B cell (primary cell): ENCODE data around the gene B4GALT5. TPM values are rescaled to one million over a fixed set of nuclear protein-coding genes. Genes with fewer than 3 reads are reported as not detected.

Source experiments
- ATAC-seq: fragments of 200-7000 bp; cut with Tn5 transposase; one replicate; pipeline ENCODE4 v1.10.0; 2021; ENCODE audit warnings: low read depth, mild to moderate bottlenecking, moderate number of reproducible peaks, moderate library complexity
- CTCF ChIA-PET: fragments of 350-600 bp; sonication (Branson Sonifier 250); formaldehyde crosslinking; loops from one replicate; lab custom pipeline; 2021; ENCODE audit warnings: antibody characterized with exemption, inconsistent platforms; lab: Charles Lee
- POLR2A ChIA-PET: fragments of 350-600 bp; sonication (Branson Sonifier 250); formaldehyde crosslinking; loops from one replicate; lab custom pipeline; 2021; ENCODE audit warnings: antibody characterized with exemption; lab: Charles Lee
- DNase-seq: peaks from one replicate; pipeline ENCODE4 v3.0.0; 2013
- H2AFZ ChIP-seq: 2 replicates; pipeline ENCODE4 v1.6.1; 2012; ENCODE audit warnings: mild to moderate bottlenecking, low read depth, low read length; ENCODE audit not compliant: insufficient read depth, poor library complexity, severe bottlenecking
- H3K27ac ChIP-seq, 2 donors: 1 replicate in 1 of 2; 2 replicates in 1 of 2; pipeline ENCODE4 v1.5.1; 2012 to 2013; ENCODE audit warnings: low read length in 2 of 2, mild to moderate bottlenecking in 2 of 2, moderate library complexity in 1 of 2
- H3K27me3 ChIP-seq, 4 experiments: fragments of 200-600 bp in 1 of 4; sonication (generic) in 1 of 4; replicated peaks in 1 of 4; 1 replicate in 2 of 4; 2 replicates in 2 of 4; pipeline versions ENCODE4 v1.6.1 to v1.7.0; 2013 to 2016; ENCODE audit warnings: low read length in 3 of 4, mild to moderate bottlenecking in 2 of 4, mixed read lengths in 1 of 4, moderate library complexity in 1 of 4; ENCODE audit not compliant: insufficient read depth in 4 of 4, control insufficient read depth in 3 of 4; ENCODE audit errors: control extremely low read depth in 1 of 4
- H3K36me3 ChIP-seq, 2 experiments: replicated peaks in 1 of 2; 1 replicate in 1 of 2; 2 replicates in 1 of 2; pipeline versions ENCODE4 v1.6.1 to v1.7.1; 2013; ENCODE audit warnings: low read length in 1 of 2; ENCODE audit not compliant: insufficient read depth in 2 of 2, control insufficient read depth in 1 of 2; ENCODE audit errors: control extremely low read depth in 1 of 2, extremely low read depth in 1 of 2
- H3K4me1 ChIP-seq, 2 donors: fragments of 200-600 bp in 1 of 2; sonication (generic) in 1 of 2; 1 replicate in 1 of 2; 2 replicates in 1 of 2; pipeline versions ENCODE4 v1.5.1 to v1.6.1; 2013 to 2017; ENCODE audit warnings: low read length in 2 of 2; ENCODE audit not compliant: control insufficient read depth in 2 of 2, insufficient read depth in 2 of 2
- H3K4me2 ChIP-seq: replicated peaks from 2 replicates; pipeline ENCODE3; 2012; ENCODE audit warnings: mild to moderate bottlenecking, low read depth, low read length; ENCODE audit not compliant: poor library complexity, severe bottlenecking
- H3K4me3 ChIP-seq, 5 experiments: fragments of 200-600 bp in 1 of 5; sonication (generic) in 1 of 5; 1 replicate in 3 of 5; 2 replicates in 2 of 5; pipeline versions ENCODE4 v1.5.1 to v1.7.0; 2011 to 2016; ENCODE audit warnings: low read length in 4 of 5, mild to moderate bottlenecking in 4 of 5, low read depth in 2 of 5, control low read depth in 1 of 5, moderate library complexity in 1 of 5; ENCODE audit not compliant: insufficient read depth in 1 of 5; ENCODE audit errors: control extremely low read depth in 1 of 5, extremely low read depth in 1 of 5
- H3K79me2 ChIP-seq: fragments of 200-600 bp; sonication (generic); one replicate; pipeline ENCODE4 v1.6.0; 2016; ENCODE audit warnings: low read length; ENCODE audit not compliant: control insufficient read depth, insufficient read depth
- H3K9ac ChIP-seq: fragments of 200-600 bp; sonication (generic); 2 replicates; pipeline ENCODE4 v1.6.1; 2017; ENCODE audit warnings: mild to moderate bottlenecking, low read length, moderate library complexity
- H3K9me3 ChIP-seq, 3 donors: one replicate each; pipeline versions ENCODE4 v1.6.1 to v1.7.1; 2013; ENCODE audit warnings: low read length in 2 of 3; ENCODE audit not compliant: control insufficient read depth in 2 of 3, insufficient read depth in 1 of 3; ENCODE audit errors: control extremely low read depth in 1 of 3
- H4K20me1 ChIP-seq: 2 replicates; pipeline ENCODE4 v1.6.0; 2012; ENCODE audit warnings: mild to moderate bottlenecking, low read length; ENCODE audit not compliant: insufficient read depth, control insufficient read depth, poor library complexity, severe bottlenecking
- H3K27ac Mint-ChIP-seq: one replicate; pipeline ENCODE4 v1.8.0; 2021; ENCODE audit warnings: mixed read lengths
- H3K27me3 Mint-ChIP-seq: one replicate; pipeline ENCODE4 v1.8.0; 2021; ENCODE audit warnings: mixed read lengths
- H3K4me1 Mint-ChIP-seq: one replicate; pipeline ENCODE4 v1.8.0; 2021; ENCODE audit warnings: mixed read lengths
- H3K4me3 Mint-ChIP-seq: one replicate; pipeline ENCODE4 v1.8.0; 2021; ENCODE audit warnings: mixed read lengths
- H3K9me3 Mint-ChIP-seq: one replicate; pipeline ENCODE4 v1.8.0; 2022; ENCODE audit warnings: mixed read lengths; ENCODE audit not compliant: insufficient read depth
- CTCF ChIP-seq: fragments of 200-600 bp; IDR thresholded peaks from one replicate; pipeline ENCODE4 v1.8.0; 2022; ENCODE audit warnings: antibody characterized with exemption, mild to moderate bottlenecking
- EZH2 ChIP-seq: IDR thresholded peaks from 2 replicates; pipeline ENCODE4 v1.6.1; 2012; ENCODE audit warnings: borderline replicate concordance, low read depth, mild to moderate bottlenecking, moderate library complexity, low read length; ENCODE audit not compliant: insufficient read depth, poor library complexity, severe bottlenecking
- WGBS: methylation state at CpG from one replicate; pipeline ENCODE4 v1.1.5; 2013; ENCODE audit warnings: missing lambda C conversion rate; ENCODE audit not compliant: insufficient coverage; 5-methylcytosine and 5-hydroxymethylcytosine counted together
- intact Hi-C: fragments of 100-400 bp; cut with micrococcal nuclease; formaldehyde crosslinking; loops from one replicate; pipeline ENCODE4 v1.10.0; 2022
- polyA plus RNA-seq: library from polyadenylated mRNA; depleted of rRNA; stranded (reverse); fragments of >200 nt; gene quantifications from 2 replicates; pipeline ENCODE4 v1.2.3, GENCODE V29; 2012
- total RNA-seq, 2 donors: library from RNA; stranded (reverse); fragments of 120-200 nt in 1 of 2; gene quantifications; 1 replicate in 1 of 2; 2 replicates in 1 of 2; pipeline versions ENCODE4 v1.2.3 to v1.2.4, GENCODE V29; 2013 to 2022

Gene B4GALT5
- total and polyA plus RNA-seq, 2 donors (not counting 1 experiment from before 2014, with no cell fraction given), result 3.4 to 7.3 TPM

DNA sequence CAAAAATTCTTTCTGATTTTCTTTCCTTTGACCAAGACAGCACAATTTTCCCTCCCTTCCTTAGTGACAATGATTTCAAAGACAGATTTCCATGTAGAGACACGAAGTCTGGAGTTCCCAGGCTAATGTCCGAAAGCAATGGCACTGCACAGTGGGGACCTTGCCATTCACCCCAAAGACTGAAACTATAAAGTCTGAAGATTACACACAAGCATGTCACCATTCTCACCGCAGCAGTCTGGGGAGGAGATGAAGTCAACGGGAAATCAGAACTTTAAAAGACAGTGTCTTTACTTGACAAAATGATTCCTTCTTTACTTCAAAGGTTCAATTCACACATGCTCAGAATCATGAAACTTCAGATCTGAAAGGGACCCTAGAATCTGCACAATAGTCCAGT is 8.3 kb downstream of the B4GALT5 start:
- no peak overlapping the region for H2AFZ ChIP-seq
- Mint-ChIP-seq H3K27me3 (no peaks in the 10 kb centered on the region), H3K9me3 (no peaks in the 10 kb centered on the region), H3K4me3 (no peak overlapping the region), H3K27ac (no peak overlapping the region), H3K4me1 (peaks cover 47% of the 10 kb centered on the region)
- H3K79me2 ChIP-seq, result peaks cover 57% of the 10 kb centered on the region
- ATAC-seq, result no peak
- intact Hi-C loops, result no loop called here
- no peaks in the 10 kb centered on the region for H3K27me3 ChIP-seq
- WGBS, result 100% methylated on average over 2 of the region's 4 CpGs
- no peak for DNase-seq
- H3K4me1 ChIP-seq, result peaks cover 8 to 9% of the 10 kb centered on the region in 2 donors
- H3K4me2 ChIP-seq, result no peak overlapping the region
- H3K36me3 ChIP-seq, result no peaks in the 10 kb centered on the region
- no peak overlapping the region for H3K27ac ChIP-seq
- H3K9ac ChIP-seq, result no peak overlapping the region
- CTCF ChIA-PET, result interaction anchor here (0.7 kb wide), 1 partner anchor 75 kb away, joined by 3 read pairs; no protein-coding TSS in a partner anchor
- no peaks in the 10 kb centered on the region for H3K9me3 ChIP-seq
- H4K20me1 ChIP-seq, result peaks cover 12% of the 10 kb centered on the region
- POLR2A ChIA-PET, result interaction anchor here (0.7 kb wide), 1 partner anchor 7 kb away, joined by 4 read pairs; no protein-coding TSS in a partner anchor
- no peak overlapping the region for H3K4me3 ChIP-seq
- TF ChIP-seq CTCF, result no peak
- TF ChIP-seq EZH2, result no peak

- Histone ChIP-seq H3K4me2 (peak overlapping the region; percentile 25), H3K4me1 (peaks cover 8 to 9% of the 10 kb centered on the region in 2 donors), H3K9ac (no peak overlapping the region), H3K27ac (no peak overlapping the region), H3K27me3 (no peaks in the 10 kb centered on the region), H3K36me3 (no peaks in the 10 kb centered on the region), H2AFZ (no peak overlapping the region), H3K79me2 (peaks cover 62% of the 10 kb centered on the region), H3K4me3 (no peak overlapping the region), H3K9me3 (no peaks in the 10 kb centered on the region), H4K20me1 (peaks cover 12% of the 10 kb centered on the region)
- H3K9me3 Mint-ChIP-seq, result no peaks in the 10 kb centered on the region
- no CpG with 5 or more reads among the region's 1 CpG for WGBS
- intact Hi-C loops, result no loop called here
- POLR2A ChIA-PET, result interaction anchor here (0.7 kb wide), 1 partner anchor 8 kb away, joined by 4 read pairs; no protein-coding TSS in a partner anchor
- peak; percentile 32 for DNase-seq
- H3K4me3 Mint-ChIP-seq, result peak overlapping the region; percentile 62
- H3K4me1 Mint-ChIP-seq, result peaks cover 46% of the 10 kb centered on the region
- CTCF ChIA-PET, result no interaction called here
- TF ChIP-seq CTCF, result no peak
- no peak for TF ChIP-seq EZH2
- peak; percentile 31 for ATAC-seq
- H3K27me3 Mint-ChIP-seq, result no peaks in the 10 kb centered on the region
- peak overlapping the region; percentile 62 for H3K27ac Mint-ChIP-seq
These were observed 8.7 kb downstream of the B4GALT5 start for GRCh38 chr20:49704932-49705336.
